ENCODE measurements around the gene KCNJ12.
"Not testable (repeated sequence)": the region's sequence is repeated elsewhere in the genome, so short reads cannot be mapped to it uniquely, and the experiment has no call there.

KCNJ12 gene

GRCh38 chr17:21404539-21404938, 28.4 kb downstream of the KCNJ12 start:
- not testable (repeated sequence) for DNase-seq; H2BK5ac ChIP-seq (ENCODE audit: low read depth, low read length, poor library complexity, severe bottlenecking); H2BK12ac ChIP-seq (ENCODE audit: low read length in 2 of 2); H3K9ac ChIP-seq (ENCODE audit: low read length); H2BK120ac ChIP-seq (ENCODE audit: low read depth, low read length); H2BK15ac ChIP-seq (ENCODE audit: low read depth, poor library complexity, severe bottlenecking); H2AK5ac ChIP-seq (ENCODE audit: low read length, severe bottlenecking); H4K91ac ChIP-seq (ENCODE audit: low read length); H3K4me2 ChIP-seq (ENCODE audit: low read length, poor library complexity, severe bottlenecking); H3K36me3 ChIP-seq (ENCODE audit: control insufficient read depth in 1 of 2, insufficient read depth in 2 of 2, low read depth in 1 of 2, low read length in 2 of 2); H3K9me3 ChIP-seq (ENCODE audit: control insufficient read depth, low read length); H2AFZ ChIP-seq (ENCODE audit: low read depth, low read length); H3K27me3 ChIP-seq (ENCODE audit: control insufficient read depth in 1 of 2, insufficient read depth in 1 of 2, low read length in 2 of 2); H3K79me1 ChIP-seq (replicated peaks; ENCODE audit: low read length, poor library complexity, severe bottlenecking); H3K4ac ChIP-seq (ENCODE audit: low read depth in 1 of 2, low read length in 2 of 2); H3K18ac ChIP-seq (ENCODE audit: low read depth in 1 of 2, low read length in 2 of 2); H3K14ac ChIP-seq (ENCODE audit: low read length in 2 of 2); H3K4me3 ChIP-seq (ENCODE audit: insufficient read depth in 1 of 2, low read depth in 1 of 2, low read length in 2 of 2); H3K27ac ChIP-seq (ENCODE audit: low read length, poor library complexity, severe bottlenecking); H4K8ac ChIP-seq (ENCODE audit: low read length); H3K23ac ChIP-seq (ENCODE audit: low read length in 2 of 2)
- H3K4me1 ChIP-seq (ENCODE audit: control insufficient read depth, insufficient read depth, low read depth, low read length): peaks cover 17% of the 10 kb centered on the region
- WGBS: 74% methylated on average over 6 of the region's 6 CpGs

GRCh38 chr17:21404956-21405731, 29.0 kb downstream of the KCNJ12 start:
- H3K27me3 ChIP-seq (ENCODE audit: control insufficient read depth in 1 of 2, insufficient read depth in 1 of 2, low read length in 2 of 2); H4K8ac ChIP-seq (ENCODE audit: low read length); H2AFZ ChIP-seq (ENCODE audit: low read depth, low read length); H3K4me3 ChIP-seq (ENCODE audit: insufficient read depth in 1 of 2, low read depth in 1 of 2, low read length in 2 of 2); DNase-seq; H3K4ac ChIP-seq (ENCODE audit: low read depth in 1 of 2, low read length in 2 of 2); H3K79me1 ChIP-seq (replicated peaks; ENCODE audit: low read length, poor library complexity, severe bottlenecking); H2BK5ac ChIP-seq (ENCODE audit: low read depth, low read length, poor library complexity, severe bottlenecking); H3K14ac ChIP-seq (ENCODE audit: low read length in 2 of 2); H3K9ac ChIP-seq (ENCODE audit: low read length); H3K4me2 ChIP-seq (ENCODE audit: low read length, poor library complexity, severe bottlenecking); H4K91ac ChIP-seq (ENCODE audit: low read length); H2BK120ac ChIP-seq (ENCODE audit: low read depth, low read length); H3K18ac ChIP-seq (ENCODE audit: low read depth in 1 of 2, low read length in 2 of 2); H3K27ac ChIP-seq (ENCODE audit: low read length, poor library complexity, severe bottlenecking); H3K9me3 ChIP-seq (ENCODE audit: control insufficient read depth, low read length); H3K36me3 ChIP-seq (ENCODE audit: control insufficient read depth in 1 of 2, insufficient read depth in 2 of 2, low read depth in 1 of 2, low read length in 2 of 2); H3K23ac ChIP-seq (ENCODE audit: low read length in 2 of 2); H2BK12ac ChIP-seq (ENCODE audit: low read length in 2 of 2); H2AK5ac ChIP-seq (ENCODE audit: low read length, severe bottlenecking); H2BK15ac ChIP-seq (ENCODE audit: low read depth, poor library complexity, severe bottlenecking): not testable (repeated sequence)
- WGBS: 75% methylated on average over 14 of the region's 26 CpGs
- peaks cover 15% of the 10 kb centered on the region for H3K4me1 ChIP-seq (ENCODE audit: control insufficient read depth, insufficient read depth, low read depth, low read length)

DNA sequence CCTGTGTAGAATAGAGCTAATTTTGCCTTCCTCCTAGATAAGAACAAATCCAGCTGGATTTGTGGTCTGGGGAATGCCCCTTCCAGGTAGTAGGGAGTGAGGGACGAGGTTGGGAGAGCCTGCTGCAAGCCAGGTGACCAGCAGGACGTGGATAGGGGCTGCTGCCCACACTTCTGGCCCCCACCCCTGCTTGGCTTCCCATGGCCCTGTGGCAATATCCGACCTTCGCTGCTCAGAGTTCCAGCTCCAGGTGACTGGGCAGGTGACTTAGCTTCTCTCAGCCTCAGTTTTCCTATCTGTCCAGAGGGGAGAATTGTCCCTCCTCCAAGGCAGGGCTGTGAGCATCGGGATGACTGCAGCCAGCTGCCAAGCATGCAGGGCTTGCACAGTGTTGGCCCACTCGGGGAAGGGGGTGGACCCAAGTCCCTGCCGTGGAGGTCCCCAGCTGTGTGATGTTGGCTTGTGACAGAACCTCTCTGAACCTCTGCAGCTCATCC, 29.8 kb downstream of the KCNJ12 start:
- not testable (repeated sequence) for H4K91ac ChIP-seq (ENCODE audit: low read length); H3K4me2 ChIP-seq (ENCODE audit: low read length, poor library complexity, severe bottlenecking); H2AK5ac ChIP-seq (ENCODE audit: low read length, severe bottlenecking); H3K9ac ChIP-seq (ENCODE audit: low read length); H3K79me1 ChIP-seq (replicated peaks; ENCODE audit: low read length, poor library complexity, severe bottlenecking); H3K27me3 ChIP-seq (ENCODE audit: control insufficient read depth in 1 of 2, insufficient read depth in 1 of 2, low read length in 2 of 2); H2BK12ac ChIP-seq (ENCODE audit: low read length in 2 of 2); H2BK5ac ChIP-seq (ENCODE audit: low read depth, low read length, poor library complexity, severe bottlenecking); H2AFZ ChIP-seq (ENCODE audit: low read depth, low read length); DNase-seq; H3K23ac ChIP-seq (ENCODE audit: low read length in 2 of 2); H2BK15ac ChIP-seq (ENCODE audit: low read depth, poor library complexity, severe bottlenecking); H3K14ac ChIP-seq (ENCODE audit: low read length in 2 of 2); H3K18ac ChIP-seq (ENCODE audit: low read depth in 1 of 2, low read length in 2 of 2); H3K36me3 ChIP-seq (ENCODE audit: control insufficient read depth in 1 of 2, insufficient read depth in 2 of 2, low read depth in 1 of 2, low read length in 2 of 2); H2BK120ac ChIP-seq (ENCODE audit: low read depth, low read length); H3K9me3 ChIP-seq (ENCODE audit: control insufficient read depth, low read length); H3K27ac ChIP-seq (ENCODE audit: low read length, poor library complexity, severe bottlenecking); H3K4me3 ChIP-seq (ENCODE audit: insufficient read depth in 1 of 2, low read depth in 1 of 2, low read length in 2 of 2); H3K4ac ChIP-seq (ENCODE audit: low read depth in 1 of 2, low read length in 2 of 2); H4K8ac ChIP-seq (ENCODE audit: low read length)
- peaks cover 12% of the 10 kb centered on the region for H3K4me1 ChIP-seq (ENCODE audit: control insufficient read depth, insufficient read depth, low read depth, low read length)
- WGBS: 66% methylated on average over 6 of the region's 7 CpGs

DNA sequence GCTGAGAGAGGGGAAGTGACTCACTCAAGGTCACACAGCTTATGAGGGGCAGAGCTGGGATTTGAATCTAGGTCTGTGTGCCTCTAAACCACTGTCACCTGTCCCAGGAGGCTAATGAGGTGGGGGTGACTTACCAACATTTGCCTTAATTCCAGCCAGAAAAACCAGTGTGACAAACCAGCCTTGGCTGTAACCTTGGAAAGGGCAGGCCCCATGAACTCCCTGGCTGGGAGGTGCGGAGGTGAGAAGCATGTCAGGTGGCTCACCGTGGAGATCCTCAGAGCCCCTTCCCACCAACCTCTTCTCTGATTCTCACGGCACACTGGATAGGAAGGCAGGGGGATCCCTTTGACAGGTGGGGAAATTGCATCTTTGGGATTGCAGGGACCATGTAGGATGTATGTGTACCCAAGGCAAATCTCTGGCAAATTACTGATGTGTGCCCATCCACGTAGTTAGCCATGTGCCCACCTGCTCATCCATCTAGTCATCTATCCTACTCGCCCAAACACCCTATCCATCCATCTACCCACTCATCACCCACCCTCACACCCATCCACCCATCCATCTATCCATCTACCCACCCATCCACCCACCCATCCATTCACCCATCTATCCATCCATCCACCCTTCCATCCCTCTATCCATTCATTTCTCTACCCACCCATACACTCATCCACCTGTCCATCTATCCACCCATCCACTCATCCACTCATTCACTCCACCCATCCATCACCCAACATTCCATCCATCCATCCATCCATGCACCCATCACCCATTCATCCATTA, 30.7 kb downstream of the KCNJ12 start:
- H3K4me3 ChIP-seq (ENCODE audit: insufficient read depth in 1 of 2, low read depth in 1 of 2, low read length in 2 of 2); H3K23ac ChIP-seq (ENCODE audit: low read length in 2 of 2); H3K18ac ChIP-seq (ENCODE audit: low read depth in 1 of 2, low read length in 2 of 2); H3K4me1 ChIP-seq (ENCODE audit: control insufficient read depth, insufficient read depth, low read depth, low read length); H2BK15ac ChIP-seq (ENCODE audit: low read depth, poor library complexity, severe bottlenecking); H4K8ac ChIP-seq (ENCODE audit: low read length); H2AK5ac ChIP-seq (ENCODE audit: low read length, severe bottlenecking); H3K27me3 ChIP-seq (ENCODE audit: control insufficient read depth in 1 of 2, insufficient read depth in 1 of 2, low read length in 2 of 2); H3K4ac ChIP-seq (ENCODE audit: low read depth in 1 of 2, low read length in 2 of 2); H2BK12ac ChIP-seq (ENCODE audit: low read length in 2 of 2); H3K9me3 ChIP-seq (ENCODE audit: control insufficient read depth, low read length); H3K79me1 ChIP-seq (replicated peaks; ENCODE audit: low read length, poor library complexity, severe bottlenecking); H3K14ac ChIP-seq (ENCODE audit: low read length in 2 of 2); H3K9ac ChIP-seq (ENCODE audit: low read length); H2AFZ ChIP-seq (ENCODE audit: low read depth, low read length); H4K91ac ChIP-seq (ENCODE audit: low read length); H3K36me3 ChIP-seq (ENCODE audit: control insufficient read depth in 1 of 2, insufficient read depth in 2 of 2, low read depth in 1 of 2, low read length in 2 of 2); H2BK120ac ChIP-seq (ENCODE audit: low read depth, low read length); DNase-seq; H3K4me2 ChIP-seq (ENCODE audit: low read length, poor library complexity, severe bottlenecking); H2BK5ac ChIP-seq (ENCODE audit: low read depth, low read length, poor library complexity, severe bottlenecking); H3K27ac ChIP-seq (ENCODE audit: low read length, poor library complexity, severe bottlenecking): not testable (repeated sequence)
- WGBS: 61% methylated on average over 2 of the region's 5 CpGs

Measured in mesenchymal stem cell (in vitro differentiated cells and primary cell).